Measurements from ENCODE around the gene GOSR1.

DNA sequence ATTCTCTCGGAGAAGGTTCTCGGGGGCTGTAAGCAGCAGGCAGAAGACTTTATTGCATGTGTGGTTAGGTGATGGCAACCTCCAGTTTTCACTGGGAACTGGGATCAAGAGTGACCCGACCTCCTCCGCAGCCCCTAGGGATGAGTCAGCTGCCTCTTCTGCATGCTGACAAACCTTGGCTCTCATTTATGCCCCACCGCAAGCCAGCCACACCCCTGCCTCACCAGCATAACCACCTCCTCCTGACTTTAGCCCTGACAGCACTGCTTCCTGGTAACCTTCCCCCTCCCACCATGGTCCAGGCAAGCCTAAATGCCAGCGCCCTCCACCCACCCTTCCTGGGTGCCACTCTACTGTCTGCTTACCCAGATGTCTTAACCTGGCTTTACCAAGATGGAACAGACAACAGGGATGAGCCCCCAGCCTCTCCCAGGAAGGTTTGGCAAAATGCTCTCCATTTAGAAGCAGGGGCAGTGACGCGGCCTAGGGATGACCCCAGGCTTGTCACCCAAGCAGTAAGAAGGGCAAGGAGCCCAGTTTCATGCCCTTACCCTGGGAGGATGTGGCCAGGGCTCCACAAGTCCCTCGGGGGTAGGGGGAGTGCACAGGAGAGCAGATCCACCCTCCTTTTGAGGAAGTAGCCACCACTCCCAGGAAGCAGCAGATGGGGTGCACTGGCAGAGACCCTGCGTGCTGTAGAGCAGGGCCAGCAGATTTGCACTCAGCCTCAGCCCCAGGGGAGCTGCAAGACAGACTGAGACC is 73.5 kb downstream of the GOSR1 start:
- TF ChIP-seq, protein P1, sequence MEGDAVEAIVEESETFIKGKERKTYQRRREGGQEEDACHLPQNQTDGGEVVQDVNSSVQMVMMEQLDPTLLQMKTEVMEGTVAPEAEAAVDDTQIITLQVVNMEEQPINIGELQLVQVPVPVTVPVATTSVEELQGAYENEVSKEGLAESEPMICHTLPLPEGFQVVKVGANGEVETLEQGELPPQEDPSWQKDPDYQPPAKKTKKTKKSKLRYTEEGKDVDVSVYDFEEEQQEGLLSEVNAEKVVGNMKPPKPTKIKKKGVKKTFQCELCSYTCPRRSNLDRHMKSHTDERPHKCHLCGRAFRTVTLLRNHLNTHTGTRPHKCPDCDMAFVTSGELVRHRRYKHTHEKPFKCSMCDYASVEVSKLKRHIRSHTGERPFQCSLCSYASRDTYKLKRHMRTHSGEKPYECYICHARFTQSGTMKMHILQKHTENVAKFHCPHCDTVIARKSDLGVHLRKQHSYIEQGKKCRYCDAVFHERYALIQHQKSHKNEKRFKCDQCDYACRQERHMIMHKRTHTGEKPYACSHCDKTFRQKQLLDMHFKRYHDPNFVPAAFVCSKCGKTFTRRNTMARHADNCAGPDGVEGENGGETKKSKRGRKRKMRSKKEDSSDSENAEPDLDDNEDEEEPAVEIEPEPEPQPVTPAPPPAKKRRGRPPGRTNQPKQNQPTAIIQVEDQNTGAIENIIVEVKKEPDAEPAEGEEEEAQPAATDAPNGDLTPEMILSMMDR (IDR thresholded peaks at IDR 0.05; ENCODE audit: extremely low read depth in 1 of 2, insufficient read depth in 1 of 2, low read depth in 1 of 2, low read length in 2 of 2): no peak
- TF ChIP-seq POLR2AphosphoS5 (IDR thresholded peaks at IDR 0.05; ENCODE audit: insufficient read depth, low read depth, low read length): no peak
